H1 (cell line): ENCODE measurements around the gene NPIPA1. TPM values are rescaled to one million over a fixed set of nuclear protein-coding genes. Genes with fewer than 3 reads are reported as not detected.
"Not testable (repeated sequence)": the region's sequence is repeated elsewhere in the genome, so short reads cannot be mapped to it uniquely, and the experiment has no call there.

Experiments
- CTCF ChIA-PET: fragments of 300-600 bp; sonication (Branson Sonifier 250); formaldehyde crosslinking; loops from one replicate; lab custom pipeline; 2021; ENCODE audit not compliant: partially characterized antibody; lab: Charles Lee
- POLR2A ChIA-PET: fragments of 300-600 bp; sonication (Branson Sonifier 250); formaldehyde crosslinking; loops from one replicate; lab custom pipeline; 2021; ENCODE audit warnings: inconsistent platforms; ENCODE audit not compliant: partially characterized antibody; lab: Charles Lee
- DNase-seq, 2 experiments: peaks; one replicate each; pipeline versions ENCODE4 v3.0.0 to v3.0.0-alpha.2; 2010 to 2022; ENCODE audit warnings: low spot score in 2 of 2, low read depth in 1 of 2, mixed read lengths in 1 of 2
- FAIRE-seq: peaks from 2 replicates; lab custom pipeline; 2011; peaks lifted over from hg19 to GRCh38; lab: Jason Lieb, UNC
- H2AFZ ChIP-seq: 2 replicates; pipeline ENCODE4 v1.8.1; 2012; ENCODE audit warnings: low read length, inconsistent platforms
- H2AK5ac ChIP-seq: 2 replicates; pipeline ENCODE4 v1.6.1; 2013; ENCODE audit warnings: low read depth, low read length
- H2BK120ac ChIP-seq: replicated peaks from 2 replicates; pipeline ENCODE3; 2013; ENCODE audit warnings: low read depth, low read length, inconsistent platforms
- H2BK12ac ChIP-seq: 2 replicates; pipeline ENCODE4 v1.6.1; 2013; ENCODE audit warnings: low read depth, low read length
- H2BK15ac ChIP-seq: 2 replicates; pipeline ENCODE4 v1.6.1; 2013; ENCODE audit warnings: low read length
- H2BK20ac ChIP-seq: 2 replicates; pipeline ENCODE4 v1.6.1; 2013; ENCODE audit warnings: low read length
- H2BK5ac ChIP-seq: 2 replicates; pipeline ENCODE4 v1.6.1; 2013; ENCODE audit warnings: low read depth, low read length
- H3K14ac ChIP-seq: 2 replicates; pipeline ENCODE4 v1.6.1; 2013; ENCODE audit warnings: inconsistent platforms; ENCODE audit not compliant: insufficient read length
- H3K18ac ChIP-seq: 2 replicates; pipeline ENCODE4 v1.6.1; 2013; ENCODE audit warnings: low read length; ENCODE audit errors: extremely low read depth
- H3K23ac ChIP-seq: 2 replicates; pipeline ENCODE4 v1.6.1; 2013; ENCODE audit warnings: inconsistent platforms; ENCODE audit not compliant: insufficient read length
- H3K23me2 ChIP-seq: 2 replicates; pipeline ENCODE4 v1.6.1; 2013; ENCODE audit warnings: low read depth, low read length
- H3K27ac ChIP-seq: 2 replicates; pipeline ENCODE4 v1.6.1; 2011; ENCODE audit warnings: low read depth, low read length, inconsistent platforms
- H3K27me3 ChIP-seq, 4 experiments: replicated peaks in 1 of 4; 1 replicate in 1 of 4; 2 replicates in 3 of 4; pipeline versions ENCODE4 v1.6.1 to v1.8.1; 2011 to 2013; ENCODE audit warnings: low read length in 3 of 4, mild to moderate bottlenecking in 3 of 4, inconsistent platforms in 2 of 4, mixed read lengths in 2 of 4, moderate library complexity in 1 of 4; ENCODE audit not compliant: control insufficient read depth in 3 of 4, insufficient read depth in 3 of 4; ENCODE audit errors: extremely low read depth in 1 of 4
- H3K36me3 ChIP-seq, 4 experiments: 2 replicates each; pipeline versions ENCODE4 v1.6.1 to v1.8.1; 2011 to 2013; ENCODE audit warnings: mild to moderate bottlenecking in 4 of 4, low read length in 3 of 4, moderate library complexity in 2 of 4, control low read depth in 1 of 4, inconsistent platforms in 1 of 4; ENCODE audit not compliant: insufficient read depth in 4 of 4, control insufficient read depth in 2 of 4
- H3K4ac ChIP-seq: replicated peaks from 2 replicates; pipeline ENCODE3; 2013; ENCODE audit warnings: low read length, low read depth, mixed read lengths, inconsistent platforms; ENCODE audit not compliant: insufficient read length
- H3K4me1 ChIP-seq, 4 experiments: replicated peaks in 1 of 4; 1 replicate in 1 of 4; 2 replicates in 3 of 4; pipeline versions ENCODE4 v1.6.1 to v1.8.1; 2011 to 2013; ENCODE audit warnings: low read length in 3 of 4, inconsistent platforms in 2 of 4, mixed read lengths in 1 of 4; ENCODE audit not compliant: insufficient read depth in 4 of 4, control insufficient read depth in 3 of 4
- H3K4me2 ChIP-seq, 2 experiments: 2 replicates each; pipeline versions ENCODE4 v1.6.1 to v1.8.1; 2011 to 2013; ENCODE audit warnings: low read depth in 2 of 2, low read length in 2 of 2, control low read depth in 1 of 2, inconsistent platforms in 1 of 2, mild to moderate bottlenecking in 1 of 2; ENCODE audit not compliant: insufficient read depth in 1 of 2
- H3K4me3 ChIP-seq, 4 experiments: fragments of 200-600, 300-600 bp in 1 of 4; sonication (generic), shearing (Covaris generic), sonication (Bioruptor Twin) in 1 of 4; 2 replicates each; pipeline versions ENCODE4 v1.5.1 to v1.8.1; 2011 to 2016; ENCODE audit warnings: low read length in 4 of 4, low read depth in 3 of 4, control low read depth in 2 of 4, inconsistent platforms in 2 of 4, mild to moderate bottlenecking in 2 of 4, mixed read lengths in 1 of 4, moderate library complexity in 1 of 4; ENCODE audit not compliant: insufficient read depth in 2 of 4; ENCODE audit errors: extremely low read depth in 1 of 4
- H3K56ac ChIP-seq: replicated peaks from 2 replicates; pipeline ENCODE3; 2013; ENCODE audit warnings: low read depth, mild to moderate bottlenecking, mixed read lengths, low read length, inconsistent platforms; ENCODE audit not compliant: insufficient read length
- H3K79me1 ChIP-seq: 2 replicates; pipeline ENCODE4 v1.6.1; 2013; ENCODE audit warnings: low read depth, low read length, control low read depth
- H3K79me2 ChIP-seq, 2 experiments: 2 replicates each; pipeline versions ENCODE4 v1.6.1 to v1.8.1; 2012 to 2013; ENCODE audit warnings: low read length in 2 of 2, mild to moderate bottlenecking in 2 of 2, inconsistent platforms in 1 of 2; ENCODE audit not compliant: insufficient read depth in 2 of 2, control insufficient read depth in 1 of 2
- H3K9ac ChIP-seq, 4 experiments: replicated peaks in 1 of 4; 1 replicate in 1 of 4; 2 replicates in 3 of 4; pipeline versions ENCODE4 v1.6.1 to v1.8.1; 2011 to 2013; ENCODE audit warnings: low read depth in 3 of 4, low read length in 3 of 4, control low read depth in 2 of 4, mild to moderate bottlenecking in 2 of 4, moderate library complexity in 2 of 4, inconsistent platforms in 1 of 4; ENCODE audit errors: extremely low read depth in 1 of 4
- H3K9me3 ChIP-seq, 2 experiments: 2 replicates each; pipeline versions ENCODE4 v1.6.1 to v1.8.1; 2012 to 2013; ENCODE audit warnings: mild to moderate bottlenecking in 2 of 2, moderate library complexity in 2 of 2, control low read depth in 1 of 2, inconsistent platforms in 1 of 2, low read depth in 1 of 2, low read length in 1 of 2, mixed read lengths in 1 of 2; ENCODE audit not compliant: insufficient read depth in 2 of 2
- H4K20me1 ChIP-seq, 2 experiments: replicated peaks in 1 of 2; 2 replicates each; pipeline versions ENCODE3 to v1.8.1; 2011 to 2013; ENCODE audit warnings: inconsistent platforms in 2 of 2, low read length in 2 of 2, mild to moderate bottlenecking in 1 of 2; ENCODE audit not compliant: insufficient read depth in 2 of 2, control insufficient read depth in 1 of 2
- H4K5ac ChIP-seq: 2 replicates; pipeline ENCODE4 v1.6.1; 2013; ENCODE audit warnings: low read length, low read depth, mixed read lengths, inconsistent platforms; ENCODE audit not compliant: insufficient read length
- H4K8ac ChIP-seq: 2 replicates; pipeline ENCODE4 v1.8.0; 2013; ENCODE audit warnings: mild to moderate bottlenecking, moderate library complexity, low read length, inconsistent platforms; ENCODE audit not compliant: insufficient read depth; ENCODE audit errors: extremely low read depth
- H4K91ac ChIP-seq: replicated peaks from 2 replicates; pipeline ENCODE3; 2013; ENCODE audit warnings: low read length, mixed read lengths, inconsistent platforms; ENCODE audit not compliant: insufficient read length
- ASH2L ChIP-seq: fragments of 200-600, 300-600 bp; sonication (generic); IDR thresholded peaks from one replicate; pipeline ENCODE4 v1.7.1; 2017; ENCODE audit warnings: low read length
- HDAC2 ChIP-seq, 2 experiments: fragments of 300-600 bp in 1 of 2; sonication (generic) in 1 of 2; IDR thresholded peaks; 2 replicates each; pipeline ENCODE4 v1.6.1; 2011 to 2012; ENCODE audit warnings: low read depth in 2 of 2, low read length in 2 of 2, mild to moderate bottlenecking in 2 of 2, moderate library complexity in 2 of 2, borderline replicate concordance in 1 of 2, inconsistent platforms in 1 of 2
- KDM4A ChIP-seq: IDR thresholded peaks from one replicate; pipeline ENCODE4 v1.7.1; 2012; ENCODE audit warnings: low read depth, mild to moderate bottlenecking, moderate library complexity, low read length, inconsistent platforms; ENCODE audit not compliant: severe bottlenecking
- PHF8 ChIP-seq: fragments of 200-600 bp; sonication (generic); conservative IDR thresholded peaks from 2 replicates; pipeline ENCODE4 v1.7.1; 2012; ENCODE audit warnings: low read depth, mild to moderate bottlenecking, inconsistent platforms, low read length, moderate library complexity
- WGBS, 2 experiments: shearing (Covaris generic) in 1 of 2; methylation state at CpG; one replicate each; pipeline versions ENCODE4 v1.1.6 to v1.1.7; 2013 to 2015; ENCODE audit warnings: low lambda C conversion rate in 2 of 2, mixed read lengths in 2 of 2, inconsistent platforms in 1 of 2, low coverage in 1 of 2, missing lambda C conversion rate in 1 of 2; ENCODE audit not compliant: insufficient replicate concordance in 2 of 2, insufficient coverage in 1 of 2, insufficient read length in 1 of 2; ENCODE audit errors: extremely low coverage in 1 of 2, missing lambda C conversion rate in 1 of 2; 5-methylcytosine and 5-hydroxymethylcytosine counted together
- polyA plus RNA-seq, 7 experiments: library from polyadenylated mRNA; depleted of rRNA in 3 of 7; stranded (reverse) in 5 of 7; unstranded in 2 of 7; fragments of >200 nt in 5 of 7; fragments of 200-250 nt in 2 of 7; gene quantifications; 1 replicate in 5 of 7; 2 replicates in 1 of 7; 4 replicates in 1 of 7; pipeline versions ENCODE4 v1.2.1 to v1.2.3, GENCODE V29; 2011 to 2013; ENCODE audit warnings: missing spikeins in 2 of 7, mixed read lengths in 2 of 7
- total RNA-seq: library from RNA; stranded (reverse); fragmentation: NEBNext Ultra II Directional; extraction: Animal tissue kit (Norgen Biotek cat#: 25700); gene quantifications from 2 replicates; pipeline ENCODE4 v1.2.1, GENCODE V29; 2021

The NPIPA1 gene
- total and polyA plus RNA-seq, 2 of the 8 experiments (the other 6 are each of a cell fraction or from before 2014, with no cell fraction given), result 60.0 to 97.8 TPM

- not testable (repeated sequence) for H2BK12ac ChIP-seq, H3K14ac ChIP-seq, H3K4ac ChIP-seq, H2BK20ac ChIP-seq, H2BK5ac ChIP-seq, H3K4me1 ChIP-seq, H2AK5ac ChIP-seq, FAIRE-seq, H3K56ac ChIP-seq, H3K36me3 ChIP-seq, H2BK15ac ChIP-seq, H3K27ac ChIP-seq, H3K79me1 ChIP-seq, H3K27me3 ChIP-seq, H4K8ac ChIP-seq, H4K20me1 ChIP-seq, H4K91ac ChIP-seq, H2BK120ac ChIP-seq, H3K23me2 ChIP-seq
- ChIA-PET POLR2A (interaction anchor here (1.0 to 1.3 kb wide), 2 partner anchors 12 to 13 kb away, joined by 3 to 8 read pairs; no protein-coding TSS in a partner anchor), CTCF (interaction anchor here (1.1 kb wide), 1 partner anchor 15 kb away, joined by 3 read pairs; no protein-coding TSS in a partner anchor)
- Histone ChIP-seq H3K4me2 (peak overlapping the region; percentile 87 to 99), H3K18ac (peak overlapping the region; percentile 83; the same call in 1 of the 2 replicates), H3K9ac (peak overlapping the region; percentile 60 to 90 (median 74))
- TF ChIP-seq KDM4A (peak; percentile 46), PHF8 (peak; percentile 11; the same call in 1 of the 2 replicates), ASH2L (peak; percentile 2), HDAC2 (IDR thresholded peaks at IDR 0.05; ENCODE audit: borderline replicate concordance in 1 of 2, low read depth in 2 of 2, low read length in 2 of 2) (0 out of 4 replicates have a peak, but pooled peaks of 1 of the 2 experiments have one; percentile 64)
- TF ChIP-seq, all 59 proteins: peak for 4; not testable (repeated sequence) for 55
- not testable (repeated sequence) for H3K9me3 ChIP-seq, H3K23ac ChIP-seq, H4K5ac ChIP-seq, H2AFZ ChIP-seq
- DNase-seq, result peak in 1 of 2 experiments; percentile 74
- WGBS, 2 experiments, result 6% methylated on average over 25 of the region's 47 CpGs; no CpG with 5 or more reads in 1 of the 2 experiments
- H3K4me3 ChIP-seq, result peak overlapping the region; percentile 62 to 83 (median 75)
- H3K79me2 ChIP-seq, result peaks cover 2 to 31% of the 10 kb centered on the region in 2 experiments; a peak in 3 of 4 replicates
These were observed 38.4 kb downstream of the NPIPA1 start for GRCh38 chr16:14975418-14976194.
